GM18498 (cell line): Measurements from ENCODE around the gene CCT3.
A peak's percentile ranks its signal among the peaks of the same experiment; 100 is the strongest.
"Not testable (repeated sequence)": the region's sequence is repeated elsewhere in the genome, so short reads cannot be mapped to it uniquely, and the experiment has no call there.

Source experiments
- ATAC-seq: cut with Tn5 transposase; IDR thresholded peaks from one replicate; pipeline ENCODE4 v1.9.1; 2021; ENCODE audit warnings: mild to moderate bottlenecking, moderate library complexity; ENCODE audit not compliant: unreplicated experiment

CCT3 gene

DNA sequence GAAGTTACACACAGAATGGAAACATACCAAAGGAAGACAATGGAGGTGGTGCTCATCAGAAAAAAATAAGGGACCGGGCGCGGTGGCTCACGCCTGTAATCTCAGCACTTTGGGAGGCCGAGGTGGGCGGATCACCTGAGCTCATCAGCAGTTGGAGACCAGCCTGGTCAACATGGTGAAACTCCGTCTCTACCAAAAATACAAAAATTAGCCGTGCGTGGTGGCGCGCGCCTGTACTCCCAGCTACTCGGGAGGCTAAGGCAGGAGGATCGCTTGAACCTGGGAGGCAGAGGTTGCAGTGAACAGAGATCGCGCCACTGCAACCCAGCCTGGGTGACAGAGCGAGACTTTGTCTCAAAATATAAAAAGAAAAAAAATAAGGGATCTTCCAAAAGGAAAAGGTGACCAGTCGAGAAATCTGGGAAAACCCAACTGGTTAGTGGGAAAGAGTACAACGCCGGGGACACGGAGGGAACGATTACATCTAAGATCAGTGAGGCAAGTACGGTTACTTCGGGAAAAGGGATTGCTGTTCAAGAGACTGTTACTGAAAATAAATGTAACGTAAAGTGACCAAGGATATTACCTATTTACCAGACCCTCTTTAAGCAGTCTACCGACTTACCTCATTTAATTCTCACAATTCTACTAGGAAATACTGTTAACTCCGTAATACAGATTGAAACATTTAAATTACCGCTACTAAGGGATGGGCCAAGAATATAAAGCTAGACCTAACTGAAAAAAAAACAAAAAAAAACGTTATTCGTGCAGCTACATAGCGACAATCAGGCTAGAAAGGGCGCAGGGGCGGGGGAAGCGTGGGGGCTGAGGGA, 822 bp downstream of the CCT3 start:
- ATAC-seq = no peak

DNA sequence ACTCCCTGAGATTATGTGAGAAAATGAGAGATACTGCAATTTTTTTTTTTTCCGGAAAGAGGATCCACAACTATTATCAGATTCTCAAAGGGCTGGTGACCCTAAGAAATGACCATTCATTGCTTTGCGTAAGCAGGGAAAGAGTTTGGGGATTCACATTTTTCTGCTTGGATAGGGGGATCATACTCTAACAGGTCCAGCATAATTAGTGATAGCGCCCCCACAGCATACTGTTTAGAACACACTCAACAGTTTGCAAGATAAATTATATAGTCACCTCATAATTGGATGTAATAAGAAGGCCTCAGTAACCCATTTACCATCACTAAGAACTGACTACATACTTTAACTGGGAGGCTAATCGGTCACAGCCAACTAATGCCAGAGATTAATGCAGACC, 1.9 kb downstream of the CCT3 start:
- no peak for ATAC-seq

DNA sequence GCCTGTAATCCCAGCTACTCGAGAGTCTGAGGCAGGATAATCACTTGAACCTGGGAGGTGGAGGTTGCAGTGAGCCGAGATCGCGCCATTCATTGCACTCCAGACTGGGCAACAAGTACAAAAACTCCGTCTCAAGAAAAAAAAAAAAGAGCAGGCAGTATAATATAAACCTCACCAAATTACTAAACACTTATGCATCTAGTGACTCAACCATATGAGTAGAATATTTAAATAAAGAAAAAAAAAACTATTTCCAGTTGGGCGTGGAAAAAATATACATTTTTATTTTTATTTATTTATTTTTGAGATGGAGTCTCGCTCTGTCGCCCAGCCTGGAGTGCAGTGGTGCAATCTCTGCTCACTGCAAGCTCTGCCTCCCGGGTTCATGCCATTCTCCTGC, 14.9 kb downstream of the CCT3 start:
- not testable (repeated sequence) for ATAC-seq

DNA sequence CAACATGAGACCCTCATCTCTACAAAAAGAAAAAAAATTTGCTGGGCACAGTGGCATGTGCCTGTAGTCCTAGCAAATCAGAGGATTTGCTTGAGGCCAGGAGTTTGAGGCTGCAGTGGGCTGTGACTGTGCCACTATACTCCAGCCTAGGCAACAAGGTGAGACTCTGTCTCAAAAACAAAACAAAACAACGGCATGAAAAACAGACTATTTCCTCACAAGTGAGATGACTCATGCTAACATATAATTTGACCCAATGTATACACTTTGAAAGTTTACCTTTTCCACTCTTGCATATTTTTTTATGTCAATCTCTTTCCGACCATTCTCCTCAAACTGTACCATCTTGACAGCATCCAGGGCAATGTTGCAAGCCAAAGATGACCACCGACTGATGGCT, 17.5 kb downstream of the CCT3 start:
- ATAC-seq = no peak

DNA sequence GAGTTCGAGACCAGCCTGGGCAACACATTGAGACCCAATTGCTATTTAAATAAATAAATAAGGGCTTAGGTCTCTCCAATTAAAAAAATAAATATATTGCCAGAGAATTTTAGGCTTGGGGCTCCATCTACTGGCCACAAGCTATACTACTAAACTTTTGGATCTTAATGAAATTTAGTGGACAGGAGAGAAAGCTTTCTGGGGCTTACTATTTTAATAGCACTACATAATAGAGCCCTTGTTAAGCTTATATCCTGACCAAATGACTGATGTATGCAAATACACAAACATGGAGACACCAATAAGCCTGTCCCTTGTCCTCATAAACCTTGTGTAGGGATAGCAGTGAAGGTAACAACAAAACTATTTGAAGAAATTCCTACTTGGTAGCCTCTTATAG, 18.4 kb downstream of the CCT3 start:
- no peak for ATAC-seq

DNA sequence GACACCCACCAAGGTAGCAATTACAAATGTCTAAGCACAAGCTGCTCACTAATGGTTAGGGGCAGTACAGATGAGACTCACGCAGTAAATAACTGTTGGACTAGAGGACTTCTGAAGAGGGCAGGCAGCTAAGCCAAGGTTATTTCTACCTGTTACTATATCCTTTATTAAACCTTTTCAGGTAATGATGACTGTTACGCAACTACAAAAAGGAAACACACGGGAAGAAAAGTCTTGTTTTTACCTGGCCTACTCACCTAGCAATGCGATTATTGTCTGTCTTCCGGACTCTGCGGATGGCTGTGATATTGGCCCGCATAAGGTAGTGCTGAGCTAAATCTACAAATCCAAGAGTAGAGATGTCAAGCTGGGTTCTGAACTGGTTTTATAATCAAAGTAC, 21.2 kb downstream of the CCT3 start:
- no peak for ATAC-seq

DNA sequence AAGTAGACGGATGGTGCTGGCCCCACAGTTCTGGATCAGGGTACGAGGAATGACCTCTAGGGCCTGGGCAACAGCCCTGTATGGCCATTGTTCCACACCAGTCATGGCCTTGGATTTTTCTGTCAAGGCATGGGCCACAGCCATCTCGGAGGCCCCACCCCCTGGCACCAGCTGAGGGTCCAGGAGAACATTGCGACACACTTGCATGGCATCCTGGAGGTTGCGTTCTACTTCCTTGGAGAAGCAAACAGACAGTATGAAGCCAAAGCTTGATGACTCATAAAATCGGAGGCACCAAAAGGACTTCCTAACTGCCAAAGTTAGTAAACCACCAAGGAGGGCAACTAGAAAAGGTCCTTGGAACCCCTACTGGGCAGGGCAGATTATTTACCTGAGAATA, 27.1 kb downstream of the CCT3 start:
- no peak for ATAC-seq

DNA sequence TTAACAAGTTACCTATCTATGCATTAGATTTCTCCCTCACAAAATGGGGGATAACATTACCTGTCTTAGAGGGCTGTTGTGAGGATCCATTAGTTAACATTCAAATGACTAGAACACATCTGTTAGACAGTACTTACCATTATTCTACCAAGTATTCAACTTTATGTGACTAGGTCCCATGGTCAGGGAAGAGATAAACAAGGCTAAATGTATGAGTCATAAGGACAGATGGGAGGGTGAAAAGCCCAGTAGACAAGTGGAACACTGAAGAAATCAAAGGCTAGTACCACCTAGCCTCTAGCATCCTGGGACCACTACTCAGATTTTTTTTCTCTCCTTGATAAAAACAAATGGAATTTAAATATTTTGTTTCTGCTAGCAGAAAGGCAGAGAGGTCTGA, 30.0 kb downstream of the CCT3 start:
- no peak for ATAC-seq

DNA sequence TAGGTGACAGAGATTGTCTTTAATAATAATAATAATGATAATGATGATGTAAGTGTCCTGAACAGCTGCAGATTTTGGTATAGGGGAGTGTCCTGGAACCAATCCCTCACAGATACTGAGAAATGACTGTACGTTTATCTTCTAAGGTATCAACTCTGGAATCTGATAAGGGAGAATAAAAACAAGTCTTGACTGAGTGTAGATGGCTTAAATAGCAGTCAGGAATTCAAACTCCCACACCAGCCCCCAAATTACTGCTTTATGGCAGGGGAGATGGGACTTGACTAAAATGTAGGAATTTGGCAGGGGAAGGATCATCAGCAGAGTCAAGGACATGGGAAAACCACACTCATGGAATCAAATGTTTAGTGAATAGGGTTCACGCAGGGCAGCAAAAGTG, 32.9 kb downstream of the CCT3 start:
- ATAC-seq = no peak

DNA sequence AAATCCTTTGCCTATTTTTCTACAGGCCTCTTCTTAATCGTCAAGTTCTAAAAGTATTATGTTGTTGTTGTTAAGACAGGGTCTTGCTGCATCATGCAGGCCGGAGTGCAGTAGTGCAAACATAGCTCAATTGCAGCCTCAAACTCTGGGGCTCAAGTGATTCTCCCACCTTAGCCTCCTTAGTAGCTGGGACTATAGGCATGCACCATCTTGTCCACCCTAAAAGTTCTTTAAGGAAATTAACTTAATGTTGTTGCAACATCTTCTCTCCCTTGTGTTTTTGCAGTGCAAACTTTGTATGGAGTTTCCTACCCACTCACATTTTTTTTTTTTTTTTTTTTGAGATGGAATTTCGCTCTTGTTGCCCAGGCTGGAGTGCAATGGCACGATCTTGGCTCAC, 34.9 kb downstream of the CCT3 start:
- no peak for ATAC-seq

DNA sequence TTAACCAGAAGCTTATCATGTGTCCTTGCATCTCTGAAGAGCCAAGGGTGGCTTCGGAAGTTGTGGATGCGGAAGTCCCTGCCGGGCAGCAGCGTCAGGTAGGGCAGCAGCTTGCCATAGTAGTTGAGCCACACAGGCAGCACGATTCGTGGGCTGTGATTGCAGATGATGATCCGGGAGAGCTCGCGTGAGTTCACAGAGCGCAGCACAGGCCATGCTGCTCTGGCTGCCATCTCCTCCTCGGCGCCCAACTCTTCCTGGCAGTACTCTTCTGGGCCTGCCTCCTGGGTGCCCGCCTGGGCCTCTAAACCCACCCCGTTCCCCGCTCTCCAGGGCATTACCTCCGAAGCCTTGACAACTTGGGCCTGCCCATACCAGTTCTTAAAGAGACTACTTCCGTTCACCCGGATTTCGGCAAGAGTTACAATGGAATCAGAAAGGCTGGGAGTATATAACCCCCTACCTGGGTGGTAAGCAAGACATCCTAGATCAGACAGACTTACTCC, 39.2 kb downstream of the CCT3 start, which contains the start of gene VHLL:
Gene VHLL, minus strand, starts transcription at position 456 of the 506 bp plus-strand sequence. Its CDS starts 118 bp downstream, at position 338.
- no peak for ATAC-seq

DNA sequence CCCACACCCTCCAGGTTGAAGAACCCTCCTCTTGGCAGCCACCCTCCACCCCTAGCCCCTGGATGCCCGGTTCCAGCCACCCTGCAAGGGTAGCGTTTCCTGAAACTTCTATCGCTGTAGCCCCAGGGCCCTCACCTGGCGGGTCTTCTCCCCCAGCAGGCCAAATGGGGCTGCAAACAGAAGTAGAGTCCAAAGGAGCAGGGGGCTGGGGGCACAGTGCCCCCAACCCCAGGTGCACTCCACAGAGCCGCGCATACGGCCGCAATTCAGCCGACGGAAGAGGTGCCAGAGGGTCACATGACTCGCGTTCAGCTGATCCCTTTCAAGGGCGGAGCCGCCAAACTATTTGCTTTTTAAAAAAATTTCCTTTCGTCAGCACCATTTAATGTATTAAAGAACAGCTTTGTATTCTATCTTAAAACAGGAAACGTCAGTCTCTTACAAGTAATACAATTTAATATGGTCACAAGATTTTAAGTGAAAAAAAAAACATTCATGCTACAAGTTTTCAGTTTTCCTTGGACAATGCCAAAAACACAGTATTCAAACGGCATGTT, 42.6 kb downstream of the CCT3 start, which contains the start of gene GLMP:
Gene GLMP, minus strand, starts transcription at position 289 of the 557 bp plus-strand sequence. Its CDS starts 34 bp downstream, at position 255.
- no peak for ATAC-seq

DNA sequence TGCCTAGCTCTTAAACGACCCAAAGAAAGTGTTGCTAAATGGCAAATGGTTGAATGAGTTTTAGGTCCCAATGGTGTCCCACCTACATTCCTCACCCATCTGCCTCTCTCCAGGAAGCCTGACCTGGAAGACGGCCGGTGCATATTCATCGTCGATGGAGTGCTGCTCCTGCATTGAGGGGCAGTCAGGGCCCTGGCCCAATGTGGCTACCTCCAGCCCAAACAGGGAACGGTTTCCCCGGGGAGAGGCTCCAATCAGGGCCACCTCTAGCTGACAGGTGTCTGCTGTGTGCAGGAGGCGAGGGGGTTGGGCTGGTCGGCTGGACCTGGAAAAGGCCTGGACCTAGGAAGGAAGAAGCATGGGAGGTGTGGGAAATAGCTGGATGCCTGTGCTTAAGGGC, 44.2 kb downstream of the CCT3 start:
- no peak for ATAC-seq

DNA sequence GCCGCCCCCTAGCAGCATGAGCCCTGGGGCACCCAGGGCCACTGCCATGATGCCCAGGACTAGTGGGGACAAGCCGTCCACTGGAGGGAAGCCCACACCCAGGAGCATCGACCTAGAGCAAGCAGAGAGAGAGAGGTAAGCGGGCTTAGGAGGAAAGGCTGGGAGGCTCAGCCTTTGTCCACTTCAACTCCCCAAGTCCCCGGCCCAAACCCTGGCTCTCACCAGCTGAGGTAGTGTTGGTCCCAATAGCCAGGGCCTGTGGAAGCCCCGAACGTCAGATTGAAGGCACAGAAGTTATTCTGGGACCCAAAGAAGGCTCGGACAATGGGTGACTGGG, 45.0 kb downstream of the CCT3 start:
- ATAC-seq = no peak

DNA sequence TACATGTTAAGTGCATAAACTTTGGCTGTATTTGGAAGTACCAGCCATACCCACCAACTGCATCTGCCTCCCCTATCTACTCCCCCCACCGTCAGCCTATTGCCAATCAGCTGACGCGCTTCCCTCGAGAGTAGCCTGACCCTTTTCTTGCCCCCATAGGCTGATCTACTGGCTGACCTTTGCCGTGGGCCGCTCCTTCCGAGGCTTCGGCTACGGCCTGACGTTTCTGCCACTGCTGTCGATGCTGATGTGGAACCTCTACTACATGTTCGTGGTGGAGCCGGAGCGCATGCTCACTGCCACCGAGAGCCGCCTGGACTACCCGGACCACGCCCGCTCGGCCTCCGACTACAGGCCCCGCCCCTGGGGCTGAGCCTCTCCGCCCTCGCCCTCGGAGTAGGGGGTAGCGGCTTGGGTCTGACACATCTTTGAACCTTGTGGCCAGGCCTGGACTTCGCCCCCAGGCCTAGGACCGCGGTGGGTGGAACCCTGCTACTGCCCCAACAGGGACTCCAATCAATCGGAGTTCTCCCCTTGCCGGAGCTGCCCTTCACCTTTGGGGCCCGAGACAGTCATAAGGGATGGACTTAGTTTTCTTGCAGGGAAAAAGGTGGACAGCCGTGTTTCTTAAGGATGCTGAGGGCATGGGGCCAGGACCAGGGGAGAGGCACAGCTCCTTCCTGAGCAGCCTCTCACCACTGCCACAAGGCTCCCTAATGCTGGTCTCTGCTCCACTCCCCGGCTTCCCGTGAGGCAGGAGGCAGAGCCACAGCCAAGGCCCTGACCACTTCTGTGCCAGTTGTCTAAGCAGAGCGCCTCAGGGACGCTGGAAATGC, 46.6 kb downstream of the CCT3 start:
- ATAC-seq = peak; percentile 70

DNA sequence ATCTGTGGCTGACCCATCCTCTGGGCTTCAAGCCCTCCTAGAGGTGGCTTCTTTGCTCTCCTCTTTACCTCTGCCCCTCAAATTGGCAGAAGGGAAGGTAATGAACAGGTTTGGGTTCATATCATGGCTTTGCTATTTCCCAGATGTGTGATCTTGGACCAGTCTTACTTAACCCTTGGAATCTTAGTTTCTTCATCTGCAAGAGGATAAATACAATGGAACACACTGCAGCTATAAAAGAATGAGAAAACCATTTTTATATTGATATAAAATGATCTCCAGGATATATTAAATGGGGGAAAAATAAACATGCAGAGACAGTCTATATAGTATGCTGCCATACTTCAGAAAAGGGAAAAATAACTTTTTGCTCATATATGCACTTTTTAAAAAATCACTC, 48.2 kb downstream of the CCT3 start:
- no peak for ATAC-seq

DNA sequence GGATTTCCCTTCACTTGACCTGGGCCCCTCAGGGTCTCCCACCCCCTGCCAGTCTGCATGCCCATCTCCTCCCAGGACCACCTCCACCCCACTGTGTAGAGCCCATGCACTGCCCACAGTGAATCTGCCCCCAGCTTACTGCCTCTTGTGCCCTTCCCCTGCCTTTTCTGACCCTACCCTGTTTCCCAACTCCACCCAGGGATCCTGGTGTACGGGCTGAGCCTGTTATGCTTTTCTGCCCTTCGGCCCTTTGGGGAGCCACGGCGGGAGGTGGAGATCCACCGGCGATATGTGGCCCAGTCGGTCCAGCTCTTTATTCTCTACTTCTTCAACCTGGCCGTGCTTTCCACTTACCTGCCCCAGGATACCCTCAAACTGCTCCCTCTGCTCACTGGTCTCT, 52.0 kb downstream of the CCT3 start:
- ATAC-seq = no peak

DNA sequence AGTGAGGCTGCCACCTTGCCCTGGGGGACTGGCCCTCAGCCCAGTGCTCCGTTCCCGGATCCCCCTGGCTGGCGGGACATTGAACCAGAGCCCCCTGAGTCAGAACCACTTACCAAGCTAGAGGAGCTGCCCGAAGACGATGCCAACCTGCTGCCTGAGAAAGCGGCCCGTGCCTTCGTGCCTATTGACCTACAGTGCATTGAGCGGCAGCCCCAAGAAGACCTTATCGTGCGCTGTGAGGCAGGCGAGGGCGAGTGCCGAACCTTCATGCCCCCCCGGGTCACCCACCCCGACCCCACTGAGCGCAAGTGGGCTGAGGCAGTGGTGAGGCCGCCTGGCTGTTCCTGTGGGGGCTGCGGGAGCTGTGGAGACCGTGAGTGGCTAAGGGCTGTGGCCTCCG, 52.7 kb downstream of the CCT3 start:
- no peak for ATAC-seq

DNA sequence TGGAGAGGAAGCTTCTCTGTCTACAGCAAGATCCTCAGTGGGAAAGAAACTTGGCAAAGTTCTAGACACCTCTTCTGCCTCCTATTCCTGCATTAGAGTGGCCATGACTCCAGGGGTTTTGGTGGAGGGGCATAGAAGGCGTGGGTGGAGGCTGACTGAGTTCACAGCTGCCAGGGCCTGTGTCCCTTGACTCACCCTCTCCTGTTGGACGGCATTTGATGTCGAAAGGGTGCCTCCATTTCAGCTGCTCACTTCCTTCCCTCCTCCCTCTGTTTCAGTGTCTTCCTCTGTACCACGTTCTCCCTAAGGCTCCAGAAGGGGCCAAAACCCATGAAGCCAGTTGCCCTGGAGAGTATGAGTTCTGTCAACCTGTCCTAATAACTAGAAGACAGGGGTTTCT, 53.3 kb downstream of the CCT3 start:
- ATAC-seq = no peak

DNA sequence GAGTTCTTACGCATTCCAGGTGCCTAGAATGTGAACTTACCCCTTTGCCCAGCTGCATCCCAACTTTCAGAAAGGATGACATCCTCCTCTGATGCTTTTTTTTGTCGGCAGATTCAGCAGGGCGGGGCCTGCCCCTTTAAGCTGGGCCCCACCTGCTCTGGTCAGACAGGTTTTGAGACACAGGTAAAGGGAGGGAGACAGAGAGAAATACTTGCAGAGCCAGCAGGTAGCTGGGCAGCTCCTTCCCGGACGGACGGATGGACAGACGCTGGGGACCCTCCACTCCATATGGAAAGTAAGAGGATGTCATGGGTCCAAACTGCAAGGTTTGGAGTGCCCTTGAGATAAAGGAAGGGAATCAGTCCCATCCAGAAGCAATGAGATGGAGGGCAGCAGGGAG, 54.0 kb downstream of the CCT3 start, which contains the start of gene TMEM79:
Gene TMEM79, plus strand, starts transcription at position 214 of the 400 bp plus-strand sequence. CDS start 902 bp downstream, outside the sequence.
- no peak for ATAC-seq

DNA sequence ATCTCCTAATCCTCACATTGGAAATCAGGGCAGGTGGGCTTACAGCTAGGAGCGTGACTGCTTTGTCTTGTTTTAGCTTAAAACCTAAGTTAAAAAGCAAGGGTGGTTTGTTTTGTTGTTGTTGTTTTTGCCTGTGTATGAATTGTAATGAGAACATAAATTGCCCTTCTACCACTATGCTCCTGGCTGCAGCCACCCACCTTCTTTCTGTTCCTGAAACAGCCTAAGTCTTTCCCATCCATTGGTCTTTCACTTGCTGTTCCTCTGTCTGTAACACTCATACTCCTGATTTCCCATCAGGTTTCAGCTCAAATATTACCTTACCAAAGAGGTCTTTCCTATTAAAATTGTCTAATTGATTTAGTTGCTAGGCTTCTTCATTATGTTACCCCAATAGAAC, 54.6 kb downstream of the CCT3 start:
- no peak for ATAC-seq
